ENCODE data around the gene PTPMT1.
"Not testable (repeated sequence)": the region's sequence is repeated elsewhere in the genome, so short reads cannot be mapped to it uniquely, and the experiment has no call there.

DNA sequence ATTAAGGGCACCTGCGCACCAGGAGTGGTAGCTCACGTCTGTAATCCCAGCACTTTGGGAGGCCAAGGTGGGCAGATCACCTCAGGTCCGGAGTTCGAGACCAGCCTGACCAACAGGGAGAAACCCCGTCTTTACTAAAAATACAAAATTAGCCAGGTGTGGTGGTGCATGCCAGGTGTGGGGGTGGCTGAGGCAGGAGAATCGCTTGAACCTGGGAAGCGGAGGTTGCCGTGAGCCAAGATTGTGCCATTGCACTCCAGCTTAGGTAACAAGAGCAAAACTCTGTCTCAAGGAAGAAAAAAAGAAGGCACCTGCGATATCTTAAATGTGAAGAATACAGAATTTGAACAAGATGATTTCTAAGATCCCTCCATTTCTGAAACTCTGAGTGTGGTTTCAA is 39.4 kb upstream of the PTPMT1 start:
- not testable (repeated sequence) for TF ChIP-seq YY1 (IDR thresholded peaks at IDR 0.05; ENCODE audit: insufficient read depth, insufficient read length); ZNF274 (IDR thresholded peaks at IDR 0.05; ENCODE audit: low read depth, low read length); SUZ12 (IDR thresholded peaks at IDR 0.05; ENCODE audit: extremely low read depth, insufficient read depth, insufficient read length)
